Epithelial cell of proximal tubule (primary cell): Measurements from ENCODE around the gene ZSCAN10. TPM values are rescaled to one million over a fixed set of nuclear protein-coding genes. Genes with fewer than 3 reads are reported as not detected.

ENCODE experiments used
- DNase-seq: peaks from one replicate; pipeline ENCODE4 v3.0.0-alpha.2; 2011; ENCODE audit warnings: low read depth
- H3K4me3 ChIP-seq: 2 replicates; pipeline ENCODE4 v1.5.1; 2011; ENCODE audit warnings: low read depth, mild to moderate bottlenecking, low read length
- total RNA-seq: library from RNA; depleted of rRNA; stranded (reverse); fragments of >200 nt; gene quantifications from 2 replicates; pipeline ENCODE4 v1.2.3, GENCODE V29; 2015
- TF ChIP-seq, protein P1 (sequence below): conservative IDR thresholded peaks from 2 replicates; pipeline ENCODE4 v1.5.1; 2012; ENCODE audit warnings: low read depth, mild to moderate bottlenecking, low read length

ZSCAN10 gene
- total RNA-seq, 1 donor from 2014 or later = not detected

DNA sequence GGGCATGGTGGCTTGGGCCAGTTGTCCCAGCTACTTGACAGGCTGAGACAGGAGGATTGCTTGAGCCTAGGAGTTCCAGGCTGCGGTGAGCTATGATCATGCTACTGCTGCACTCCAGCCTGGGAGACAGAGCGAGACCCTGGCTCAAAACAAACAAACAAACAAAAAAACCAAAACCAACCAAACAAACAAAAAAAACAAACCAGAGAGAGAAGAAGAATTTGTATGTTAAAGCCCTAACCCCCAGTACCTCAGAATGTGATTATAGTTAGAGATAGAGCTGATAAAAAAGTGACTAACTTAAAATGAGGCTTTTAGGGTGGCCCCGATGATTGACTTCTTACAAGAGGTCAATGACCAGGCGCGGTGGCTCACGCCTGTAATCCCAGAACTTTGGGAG, 54.4 kb downstream of the ZSCAN10 start:
- TF ChIP-seq, protein P1, sequence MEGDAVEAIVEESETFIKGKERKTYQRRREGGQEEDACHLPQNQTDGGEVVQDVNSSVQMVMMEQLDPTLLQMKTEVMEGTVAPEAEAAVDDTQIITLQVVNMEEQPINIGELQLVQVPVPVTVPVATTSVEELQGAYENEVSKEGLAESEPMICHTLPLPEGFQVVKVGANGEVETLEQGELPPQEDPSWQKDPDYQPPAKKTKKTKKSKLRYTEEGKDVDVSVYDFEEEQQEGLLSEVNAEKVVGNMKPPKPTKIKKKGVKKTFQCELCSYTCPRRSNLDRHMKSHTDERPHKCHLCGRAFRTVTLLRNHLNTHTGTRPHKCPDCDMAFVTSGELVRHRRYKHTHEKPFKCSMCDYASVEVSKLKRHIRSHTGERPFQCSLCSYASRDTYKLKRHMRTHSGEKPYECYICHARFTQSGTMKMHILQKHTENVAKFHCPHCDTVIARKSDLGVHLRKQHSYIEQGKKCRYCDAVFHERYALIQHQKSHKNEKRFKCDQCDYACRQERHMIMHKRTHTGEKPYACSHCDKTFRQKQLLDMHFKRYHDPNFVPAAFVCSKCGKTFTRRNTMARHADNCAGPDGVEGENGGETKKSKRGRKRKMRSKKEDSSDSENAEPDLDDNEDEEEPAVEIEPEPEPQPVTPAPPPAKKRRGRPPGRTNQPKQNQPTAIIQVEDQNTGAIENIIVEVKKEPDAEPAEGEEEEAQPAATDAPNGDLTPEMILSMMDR = no peak
- DNase-seq = no peak
- H3K4me3 ChIP-seq = no peak overlapping the region

DNA sequence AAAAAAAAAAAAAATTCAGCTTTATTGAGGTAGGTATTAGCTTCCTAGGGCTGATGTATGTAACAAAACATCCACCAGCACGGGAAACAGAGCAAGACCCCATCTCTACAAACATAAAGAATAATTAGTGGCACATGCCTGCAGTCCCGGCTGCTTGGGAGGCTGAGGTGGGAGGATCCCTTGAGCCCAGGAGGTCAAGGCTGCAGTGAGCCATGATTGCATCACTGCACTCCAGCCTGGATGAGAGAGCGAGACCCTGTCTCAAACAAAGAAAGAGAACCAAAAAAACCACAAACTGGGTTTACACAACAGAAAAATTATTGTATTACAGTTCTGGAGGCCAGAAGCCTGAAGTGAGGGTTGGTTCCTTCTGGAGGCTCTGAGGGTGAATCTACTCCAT, 56.7 kb downstream of the ZSCAN10 start:
- DNase-seq = no peak
- TF ChIP-seq, protein P1 = no peak
- H3K4me3 ChIP-seq = no peak overlapping the region

DNA sequence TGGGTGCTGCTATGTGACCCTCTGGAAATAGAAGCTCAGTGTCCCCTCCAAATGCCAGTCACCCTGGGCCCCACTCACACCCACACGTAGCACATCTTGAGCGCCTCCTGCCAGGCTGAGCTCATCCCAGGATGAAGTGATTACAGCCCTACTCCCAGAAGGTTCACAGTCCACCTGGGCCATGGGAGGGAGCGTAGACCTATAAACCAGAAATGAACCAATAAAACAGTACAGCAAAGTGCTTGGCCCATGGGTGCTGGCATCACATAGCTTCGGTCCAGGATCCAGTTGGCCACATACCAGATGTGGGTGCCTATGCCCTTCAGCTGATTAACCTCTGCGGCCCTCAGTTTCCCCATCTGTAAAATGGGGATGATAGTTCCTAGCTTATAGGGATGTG, 60.2 kb downstream of the ZSCAN10 start:
- TF ChIP-seq, protein P1 = no peak
- DNase-seq = no peak
- no peak overlapping the region for H3K4me3 ChIP-seq

Other genes starting within 250 kb of the ZSCAN10 start
- 9.5 and 11.1 TPM in 2 replicates for gene PRSS22, start 241.1 kb downstream of the ZSCAN10 start, total RNA-seq
- 49.6 and 55.5 TPM in 2 replicates for gene FLYWCH2, start 216.1 kb downstream of the ZSCAN10 start, total RNA-seq
- gene FLYWCH1, start 187.4 kb downstream of the ZSCAN10 start, total RNA-seq = 28.0 and 47.1 TPM in 2 replicates
- 0.72 and 4.2 TPM in 2 replicates for gene KREMEN2, start 135.0 kb downstream of the ZSCAN10 start, total RNA-seq
- gene PAQR4, start 129.9 kb downstream of the ZSCAN10 start, total RNA-seq = 33.4 and 36.0 TPM in 2 replicates
- gene PKMYT1, start 118.8 kb downstream of the ZSCAN10 start, total RNA-seq = 107 and 120 TPM in 2 replicates
- gene CLDN9, start 86.4 kb downstream of the ZSCAN10 start, total RNA-seq = 0.29 and 3.5 TPM in 2 replicates
- gene CLDN6, start 81.1 kb downstream of the ZSCAN10 start, total RNA-seq = 255 and 813 TPM in 2 replicates
- 451 and 701 TPM in 2 replicates for gene TNFRSF12A, start 78.9 kb downstream of the ZSCAN10 start, total RNA-seq
- 14.3 and 39.0 TPM in 2 replicates for gene HCFC1R1, start 75.4 kb downstream of the ZSCAN10 start, total RNA-seq
- gene THOC6, start 75.3 kb downstream of the ZSCAN10 start, total RNA-seq = 19.0 and 24.2 TPM in 2 replicates
- gene BICDL2, start 62.4 kb downstream of the ZSCAN10 start, total RNA-seq = 2.5 and 4.6 TPM in 2 replicates
- gene MMP25, start 52.7 kb downstream of the ZSCAN10 start, total RNA-seq = under 0.01 and 0.52 TPM in 2 replicates
- 461 and 747 TPM in 2 replicates for gene IL32, start 33.7 kb downstream of the ZSCAN10 start, total RNA-seq
- 15.8 and 22.1 TPM in 2 replicates for gene ZNF205, start 13.3 kb upstream of the ZSCAN10 start, total RNA-seq
- 2.4 and 7.7 TPM in 2 replicates for gene ZNF213, start 35.7 kb upstream of the ZSCAN10 start, total RNA-seq
- 0.52 TPM in 1 of 2 replicates, not detected in the other for gene OR1F1, start 88.9 kb upstream of the ZSCAN10 start, total RNA-seq
- 6.1 and 6.3 TPM in 2 replicates for gene ZNF200, start 135.9 kb upstream of the ZSCAN10 start, total RNA-seq
- not detected in 2 replicates for gene MEFV, start 157.3 kb upstream of the ZSCAN10 start, total RNA-seq
- 18.1 and 33.1 TPM in 2 replicates for gene ZNF263, start 184.2 kb upstream of the ZSCAN10 start, total RNA-seq
- gene TIGD7, start 206.1 kb upstream of the ZSCAN10 start, total RNA-seq = 1.8 and 1.9 TPM in 2 replicates
- gene ZNF75A, start 206.2 kb upstream of the ZSCAN10 start, total RNA-seq = 8.5 and 12.9 TPM in 2 replicates